Mammary epithelial cell (primary cell): Measurements from ENCODE around the gene CYGB.

Experiments used
- EZH2 ChIP-seq: IDR thresholded peaks from 2 replicates; pipeline ENCODE4 v1.6.1; 2012; ENCODE audit warnings: low read length, inconsistent platforms, borderline replicate concordance
- TF ChIP-seq, protein P1 (sequence below), 2 donors: IDR thresholded peaks in 1 of 2; conservative IDR thresholded peaks in 1 of 2; 2 replicates each; pipeline ENCODE4 v1.5.1; 2011 to 2012; ENCODE audit warnings: inconsistent platforms in 2 of 2, low read length in 2 of 2, mild to moderate bottlenecking in 2 of 2, control low read depth in 1 of 2, low read depth in 1 of 2; ENCODE audit not compliant: insufficient read depth in 1 of 2; ENCODE audit errors: extremely low read depth in 1 of 2

- TF ChIP-seq, protein P1, sequence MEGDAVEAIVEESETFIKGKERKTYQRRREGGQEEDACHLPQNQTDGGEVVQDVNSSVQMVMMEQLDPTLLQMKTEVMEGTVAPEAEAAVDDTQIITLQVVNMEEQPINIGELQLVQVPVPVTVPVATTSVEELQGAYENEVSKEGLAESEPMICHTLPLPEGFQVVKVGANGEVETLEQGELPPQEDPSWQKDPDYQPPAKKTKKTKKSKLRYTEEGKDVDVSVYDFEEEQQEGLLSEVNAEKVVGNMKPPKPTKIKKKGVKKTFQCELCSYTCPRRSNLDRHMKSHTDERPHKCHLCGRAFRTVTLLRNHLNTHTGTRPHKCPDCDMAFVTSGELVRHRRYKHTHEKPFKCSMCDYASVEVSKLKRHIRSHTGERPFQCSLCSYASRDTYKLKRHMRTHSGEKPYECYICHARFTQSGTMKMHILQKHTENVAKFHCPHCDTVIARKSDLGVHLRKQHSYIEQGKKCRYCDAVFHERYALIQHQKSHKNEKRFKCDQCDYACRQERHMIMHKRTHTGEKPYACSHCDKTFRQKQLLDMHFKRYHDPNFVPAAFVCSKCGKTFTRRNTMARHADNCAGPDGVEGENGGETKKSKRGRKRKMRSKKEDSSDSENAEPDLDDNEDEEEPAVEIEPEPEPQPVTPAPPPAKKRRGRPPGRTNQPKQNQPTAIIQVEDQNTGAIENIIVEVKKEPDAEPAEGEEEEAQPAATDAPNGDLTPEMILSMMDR (conservative IDR thresholded peaks at IDR 0.05 in 1 of 2, IDR thresholded peaks at IDR 0.05 in 1 of 2; ENCODE audit: extremely low read depth in 1 of 2, insufficient read depth in 1 of 2, low read depth in 1 of 2, low read length in 2 of 2): no peak
- TF ChIP-seq EZH2: no peak
Observed at GRCh38 chr17:76477576-76477975, 59.9 kb downstream of the CYGB start.
